Measurements from ENCODE around the gene AADACL2. TPM values are rescaled to one million over a fixed set of nuclear protein-coding genes. Genes with fewer than 3 reads are reported as not detected.
"Not testable (repeated sequence)": the region's sequence is repeated elsewhere in the genome, so short reads cannot be mapped to it uniquely, and the experiment has no call there.

Gene AADACL2
- total and polyA plus RNA-seq, 12 donors, result 0.07 to 0.19 TPM; not detected in 10

DNA sequence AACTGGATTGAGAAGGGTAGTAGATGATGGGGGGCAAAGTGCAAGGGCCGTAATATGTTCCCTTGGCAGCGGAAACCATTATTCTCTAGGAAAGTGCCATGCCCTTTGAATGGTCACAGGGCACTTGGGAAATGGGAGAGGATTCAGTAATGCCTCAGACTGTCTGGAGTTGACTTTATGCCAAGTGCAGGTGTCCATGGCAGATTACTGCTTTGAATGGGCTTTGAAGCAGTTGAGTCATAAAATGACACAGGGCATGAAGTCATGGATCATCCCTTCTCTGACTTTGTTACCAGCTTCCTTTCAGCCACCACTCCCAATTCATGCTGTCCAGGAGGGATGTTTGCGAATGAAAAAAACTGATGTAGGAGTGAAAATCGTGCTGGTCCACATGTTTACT is 20.1 kb downstream of the AADACL2 start:
- Histone ChIP-seq H3K36me3 (replicated peaks in 1 of 2) (no peaks in the 10 kb centered on the region), H3K27ac (no peak overlapping the region), H3K9me3 (replicated peaks in 1 of 3) (peaks cover 0 to 3% (median 0%) of the 10 kb centered on the region in 3 donors), H3K4me1 (replicated peaks in 1 of 2) (no peaks in the 10 kb centered on the region), H3K27me3 (no peaks in the 10 kb centered on the region), H3K4me3 (no peak overlapping the region)
- no peak for DNase-seq
- WGBS, 4 donors, result 81 to 92% (median 84%) methylated on average over 4 of the region's 4 CpGs
- intact Hi-C loops (cut with DNase I), result no loop called here
- TF ChIP-seq, protein P1, sequence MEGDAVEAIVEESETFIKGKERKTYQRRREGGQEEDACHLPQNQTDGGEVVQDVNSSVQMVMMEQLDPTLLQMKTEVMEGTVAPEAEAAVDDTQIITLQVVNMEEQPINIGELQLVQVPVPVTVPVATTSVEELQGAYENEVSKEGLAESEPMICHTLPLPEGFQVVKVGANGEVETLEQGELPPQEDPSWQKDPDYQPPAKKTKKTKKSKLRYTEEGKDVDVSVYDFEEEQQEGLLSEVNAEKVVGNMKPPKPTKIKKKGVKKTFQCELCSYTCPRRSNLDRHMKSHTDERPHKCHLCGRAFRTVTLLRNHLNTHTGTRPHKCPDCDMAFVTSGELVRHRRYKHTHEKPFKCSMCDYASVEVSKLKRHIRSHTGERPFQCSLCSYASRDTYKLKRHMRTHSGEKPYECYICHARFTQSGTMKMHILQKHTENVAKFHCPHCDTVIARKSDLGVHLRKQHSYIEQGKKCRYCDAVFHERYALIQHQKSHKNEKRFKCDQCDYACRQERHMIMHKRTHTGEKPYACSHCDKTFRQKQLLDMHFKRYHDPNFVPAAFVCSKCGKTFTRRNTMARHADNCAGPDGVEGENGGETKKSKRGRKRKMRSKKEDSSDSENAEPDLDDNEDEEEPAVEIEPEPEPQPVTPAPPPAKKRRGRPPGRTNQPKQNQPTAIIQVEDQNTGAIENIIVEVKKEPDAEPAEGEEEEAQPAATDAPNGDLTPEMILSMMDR (IDR thresholded peaks at IDR 0.05), result no peak

- Histone ChIP-seq H3K4me3 (no peak overlapping the region), H3K4me1 (replicated peaks in 1 of 2) (peaks cover under 1 to 9% of the 10 kb centered on the region in 2 donors), H3K27me3 (no peaks in the 10 kb centered on the region), H3K36me3 (replicated peaks in 1 of 2) (no peaks in the 10 kb centered on the region), H3K9me3 (replicated peaks in 1 of 3) (no peaks in the 10 kb centered on the region), H3K27ac (no peak overlapping the region)
- TF ChIP-seq, protein P1 (IDR thresholded peaks at IDR 0.05), result no peak
- TF ChIP-seq POLR2A (IDR thresholded peaks at IDR 0.05), result no peak
- no peak for DNase-seq
- WGBS, 4 donors, result 89 to 100% (median 94%) methylated on average over 1 of the region's 1 CpG
- intact Hi-C loops (cut with DNase I), result no loop called here
These were observed 27.9 kb downstream of the AADACL2 start for GRCh38 chr3:151761581-151761980.

DNA sequence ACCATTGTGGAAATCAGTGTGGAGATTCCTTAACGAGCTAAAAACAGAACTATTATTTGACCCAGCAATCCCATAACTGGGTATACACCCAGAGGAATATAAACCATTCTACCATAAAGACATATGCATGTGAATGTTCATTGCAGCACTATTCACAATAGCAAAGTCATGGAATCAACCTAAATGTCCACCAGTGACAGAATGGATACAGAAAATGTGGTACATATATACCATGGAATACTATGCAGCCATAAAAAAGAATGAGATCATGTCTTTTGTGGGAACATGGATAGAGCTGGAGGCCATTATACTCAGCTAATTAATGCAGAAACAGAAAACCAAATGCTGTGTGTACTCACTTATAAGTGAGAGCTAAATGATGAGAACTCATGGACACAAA is 31.0 kb downstream of the AADACL2 start:
- DNase-seq, result not testable (repeated sequence)

GRCh38 chr3:151765685-151766084 is 32.0 kb downstream of the AADACL2 start:
- TF ChIP-seq, protein P1 (IDR thresholded peaks at IDR 0.05), result no peak
- TF ChIP-seq POLR2A (IDR thresholded peaks at IDR 0.05), result no peak
- peaks cover 12 to 23% of the 10 kb centered on the region in 2 donors for H3K4me1 ChIP-seq (replicated peaks in 1 of 2)
- H3K9me3 ChIP-seq (replicated peaks in 1 of 3), result no peaks in the 10 kb centered on the region
- no peaks in the 10 kb centered on the region for H3K27me3 ChIP-seq
- H3K36me3 ChIP-seq (replicated peaks in 1 of 2), result no peaks in the 10 kb centered on the region
- H3K4me3 ChIP-seq, result no peak overlapping the region
- H3K27ac ChIP-seq, result no peak overlapping the region
- intact Hi-C loops (cut with DNase I), result no loop called here
- DNase-seq, result no peak

More for the DNA sequence above, 31.0 kb downstream of the AADACL2 start:
- intact Hi-C loops (cut with DNase I); H3K27ac ChIP-seq; H3K27me3 ChIP-seq; H3K9me3 ChIP-seq (replicated peaks in 1 of 3); H3K4me3 ChIP-seq; H3K36me3 ChIP-seq (replicated peaks in 1 of 2): not testable (repeated sequence)
- peaks cover 5 to 13% of the 10 kb centered on the region in 2 donors for H3K4me1 ChIP-seq (replicated peaks in 1 of 2)
- 75 to 87% (median 80%) methylated on average over 1 of the region's 1 CpG for WGBS, 4 donors

GRCh38 chr3:151766454-151766853 is 32.7 kb downstream of the AADACL2 start:
- H3K4me3 ChIP-seq, result no peak overlapping the region
- H3K27me3 ChIP-seq, result no peaks in the 10 kb centered on the region
- DNase-seq, result peak in 2 of 7 donors; percentile 12 to 27
- peak overlapping the region in 2 of 5 donors; percentile 12 to 31 for H3K27ac ChIP-seq
- peaks cover 18 to 31% of the 10 kb centered on the region in 2 donors for H3K4me1 ChIP-seq (replicated peaks in 1 of 2)
- no peaks in the 10 kb centered on the region for H3K9me3 ChIP-seq (replicated peaks in 1 of 3)
- intact Hi-C loops (cut with DNase I), result no loop called here
- TF ChIP-seq, protein P1 (IDR thresholded peaks at IDR 0.05), result no peak
- TF ChIP-seq POLR2A (IDR thresholded peaks at IDR 0.05), result no peak
- 34 to 55% (median 44%) methylated on average over 2 of the region's 2 CpGs for WGBS, 4 donors
- H3K36me3 ChIP-seq (replicated peaks in 1 of 2), result no peaks in the 10 kb centered on the region

Measured in adrenal gland (tissue), 12 donors.